ENCODE measurements around the gene GJA9. TPM values are rescaled to one million over a fixed set of nuclear protein-coding genes. Genes with fewer than 3 reads are reported as not detected.

The GJA9 gene
- total and polyA plus RNA-seq, 2 of the 4 experiments (the other 2 are of a cell fraction), result not detected

GRCh38 chr1:38892976-38893375 lies 11.6 kb upstream of the GJA9 start:
- DNase-seq (no peak), ATAC-seq (ENCODE audit: low read depth) (no peak)

More at GRCh38 chr1:38892976-38893375, 11.6 kb upstream of the GJA9 start:
- no peak overlapping the region for H2BK20ac ChIP-seq (ENCODE audit: low read depth, low read length)
- dilution Hi-C loops (cut with HindIII; ENCODE audit: low sequenced_read_pairs, unreplicated experiment), result no loop called here
- in situ Hi-C loops (cut with MboI; ENCODE audit: low sequenced_read_pairs), result no loop called here
- H3K4me3 ChIP-seq (ENCODE audit: insufficient read depth, low read depth, low read length), result no peak overlapping the region
- H2BK15ac ChIP-seq (ENCODE audit: low read depth, low read length), result no peak overlapping the region
- no peak overlapping the region for H3K4ac ChIP-seq (ENCODE audit: low read depth, low read length)
- H4K91ac ChIP-seq (ENCODE audit: insufficient read depth, low read depth, low read length), result no peak overlapping the region
- H3K9me1 ChIP-seq (ENCODE audit: insufficient read depth, low read length), result no peaks in the 10 kb centered on the region
- CTCF ChIA-PET, result no interaction called here
- H4K8ac ChIP-seq (ENCODE audit: low read depth in 2 of 2, low read length in 2 of 2), result no peak overlapping the region
- H4K5ac ChIP-seq (ENCODE audit: low read depth, low read length), result no peak overlapping the region
- H3K27me3 ChIP-seq (ENCODE audit: control insufficient read depth, insufficient read depth, low read length), result no peaks in the 10 kb centered on the region
- H2BK120ac ChIP-seq (ENCODE audit: low read depth, low read length), result no peak overlapping the region
- WGBS, 2 experiments (ENCODE audit: extremely low coverage in 2 of 2, insufficient read length in 1 of 2), result no CpG with 5 or more reads among the region's 1 CpG
- H3K9ac ChIP-seq (ENCODE audit: low read depth, low read length), result no peak overlapping the region
- no peak overlapping the region for H3K56ac ChIP-seq (ENCODE audit: extremely low read depth, insufficient read depth, low read length)
- H2AFZ ChIP-seq (replicated peaks; ENCODE audit: low read length, poor library complexity), result no peak overlapping the region
- no peaks in the 10 kb centered on the region for H3K9me3 ChIP-seq (ENCODE audit: control insufficient read depth, insufficient read depth, low read length)
- no peak overlapping the region for H3K4me2 ChIP-seq (ENCODE audit: low read depth, low read length)
- H2BK5ac ChIP-seq (ENCODE audit: low read depth, low read length, poor library complexity, severe bottlenecking), result no peak overlapping the region
- no peaks in the 10 kb centered on the region for H3K79me1 ChIP-seq (ENCODE audit: low read depth in 1 of 2, low read length in 2 of 2)
- H3K36me3 ChIP-seq (ENCODE audit: control insufficient read depth, insufficient read depth, low read length), result no peaks in the 10 kb centered on the region
- no peaks in the 10 kb centered on the region for H3K4me1 ChIP-seq (ENCODE audit: control insufficient read depth, insufficient read depth, low read length)
- no peak overlapping the region for H2AK5ac ChIP-seq (ENCODE audit: low read depth, low read length)
- POLR2A ChIA-PET (ENCODE audit: unreplicated experiment), result interaction anchor here (0.7 kb wide), 1 partner anchor 46 kb away, joined by 4 read pairs; no protein-coding TSS in a partner anchor
- no peak overlapping the region for H3K27ac ChIP-seq (ENCODE audit: insufficient read depth, low read length)
- no peak overlapping the region for H2AK9ac ChIP-seq (replicated peaks; ENCODE audit: low read depth, low read length, poor library complexity)
- TF ChIP-seq RAD21 (IDR thresholded peaks at IDR 0.05; ENCODE audit: low read length), result no peak
- no peak for TF ChIP-seq CEBPB (IDR thresholded peaks at IDR 0.05; ENCODE audit: low read depth, low read length)
- BruUV-seq (replicated peaks), result no TSS peak
- no peaks in the 10 kb centered on the region for H4K20me1 ChIP-seq (ENCODE audit: insufficient read depth, low read length)
- no peak overlapping the region for H3K14ac ChIP-seq (replicated peaks; ENCODE audit: low read depth, low read length)
- intact Hi-C loops (cut with micrococcal nuclease), result no loop called here
- no peak overlapping the region for H3K23ac ChIP-seq (ENCODE audit: low read depth, low read length)
- no peak overlapping the region for H3K18ac ChIP-seq (ENCODE audit: low read depth, low read length)
